Panc1 (cell line): ENCODE results near the gene ZFYVE28. TPM values are rescaled to one million over a fixed set of nuclear protein-coding genes. Genes with fewer than 3 reads are reported as not detected.

Experiments used
- ATAC-seq: fragments of 200-7000 bp; cut with Tn5 transposase; 2 replicates; pipeline ENCODE4 v1.9.1; 2020; ENCODE audit warnings: mild to moderate bottlenecking, moderate library complexity
- BruUV-seq: library from RNA; stranded (reverse); fragments of 400-500 nt; replicated peaks from 2 replicates; lab custom pipeline; 2021; lab: Mats Ljungman, UMichigan
- CTCF ChIA-PET: fragments of 300-600 bp; sonication (Branson Sonifier 250); formaldehyde crosslinking; loops from one replicate; lab custom pipeline; 2022; ENCODE audit warnings: antibody characterized with exemption; lab: Charles Lee
- POLR2A ChIA-PET: fragments of 300-600 bp; sonication (Branson Sonifier 250); formaldehyde crosslinking; loops from one replicate; lab custom pipeline; 2022; ENCODE audit warnings: antibody characterized with exemption; lab: Charles Lee
- DNase-seq: peaks from one replicate; pipeline ENCODE4 v3.0.0-alpha.2; 2010; ENCODE audit warnings: low read depth, low spot score
- H3K27ac ChIP-seq: 2 replicates; pipeline ENCODE4 v1.5.1; 2011; ENCODE audit warnings: mild to moderate bottlenecking, low read length, inconsistent platforms
- H3K27me3 ChIP-seq: fragments of 200-500 bp; sonication (Bioruptor generic); 2 replicates; pipeline ENCODE4 v1.6.0; 2014; ENCODE audit warnings: low read length, inconsistent platforms; ENCODE audit not compliant: control insufficient read depth, insufficient read depth
- H3K36me3 ChIP-seq: fragments of 200-500 bp; sonication (Bioruptor generic); 2 replicates; pipeline ENCODE4 v1.5.1; 2014; ENCODE audit warnings: inconsistent platforms, mild to moderate bottlenecking, low read length, moderate library complexity; ENCODE audit not compliant: control insufficient read depth, insufficient read depth
- H3K4me1 ChIP-seq: 2 replicates; pipeline ENCODE4 v1.5.1; 2011; ENCODE audit warnings: inconsistent platforms, mild to moderate bottlenecking, low read length, moderate library complexity; ENCODE audit not compliant: control insufficient read depth, insufficient read depth
- H3K4me3 ChIP-seq, 2 experiments: 2 replicates each; pipeline ENCODE4 v1.5.1; 2011 to 2012; ENCODE audit warnings: low read depth in 2 of 2, low read length in 2 of 2, mild to moderate bottlenecking in 2 of 2, inconsistent platforms in 1 of 2, moderate library complexity in 1 of 2
- H3K9me3 ChIP-seq: fragments of 200-500 bp; sonication (Bioruptor generic); 2 replicates; pipeline ENCODE4 v1.5.1; 2014; ENCODE audit warnings: low read depth, mild to moderate bottlenecking, inconsistent platforms, low read length, moderate library complexity; ENCODE audit not compliant: control insufficient read depth, insufficient read depth
- CTCF ChIP-seq: fragments of 450-650 bp; IDR thresholded peaks from 2 replicates; pipeline ENCODE4 v1.5.1; 2017; ENCODE audit warnings: mild to moderate bottlenecking
- POLR2AphosphoS5 ChIP-seq: IDR thresholded peaks from 2 replicates; pipeline ENCODE4 v1.6.1; 2012; ENCODE audit warnings: mild to moderate bottlenecking, low read depth, low read length, moderate library complexity
- REST ChIP-seq, 2 experiments: IDR thresholded peaks; 2 replicates each; pipeline ENCODE4 v1.6.1; 2011 to 2012; ENCODE audit warnings: low read depth in 2 of 2, control low read depth in 1 of 2, low read length in 1 of 2, mild to moderate bottlenecking in 1 of 2, moderate library complexity in 1 of 2; ENCODE audit not compliant: insufficient read depth in 1 of 2
- SIN3A ChIP-seq: IDR thresholded peaks from 2 replicates; pipeline ENCODE4 v1.6.1; 2012; ENCODE audit warnings: low read depth, mild to moderate bottlenecking, low read length, moderate library complexity, borderline replicate concordance; ENCODE audit not compliant: insufficient read depth
- TCF7L2 ChIP-seq: IDR thresholded peaks from 2 replicates; pipeline ENCODE4 v1.6.1; 2011; ENCODE audit warnings: mild to moderate bottlenecking, low read depth, low read length, inconsistent platforms
- in situ Hi-C: cut with HindIII; loops from 2 replicates; pipeline ENCODE4 v1.10.0; 2016; ENCODE audit warnings: low sequenced_read_pairs, low pct_unique_long_range_greater_than_20kb
- intact Hi-C: fragments of 100-400 bp; cut with micrococcal nuclease; formaldehyde crosslinking; loops from one replicate; pipeline ENCODE4 v1.10.0; 2022; ENCODE audit not compliant: unreplicated experiment
- total RNA-seq: library from RNA; stranded (reverse); gene quantifications from one replicate; pipeline ENCODE4 v1.2.1, GENCODE V29; 2021; ENCODE audit not compliant: unreplicated experiment

Gene ZFYVE28
- total RNA-seq, 1 experiment from 2014 or later = 11.9 TPM

GRCh38 chr4:2285613-2286381, 132.6 kb downstream of the ZFYVE28 start:
- intact Hi-C loops (no loop called here), in situ Hi-C loops (no loop called here)
- no TSS peak for BruUV-seq
- ChIA-PET POLR2A (no interaction called here), CTCF (no interaction called here)
- ATAC-seq (no peak), DNase-seq (no peak)
- no peaks in the 10 kb centered on the region for H3K9me3 ChIP-seq
- no peaks in the 10 kb centered on the region for H3K27me3 ChIP-seq
- H3K4me3 ChIP-seq = no peak overlapping the region
- no peak for TF ChIP-seq POLR2AphosphoS5
- no peak for TF ChIP-seq CTCF
- TF ChIP-seq SIN3A = no peak
- TF ChIP-seq TCF7L2 = no peak
- TF ChIP-seq REST (IDR thresholded peaks at IDR 0.05; ENCODE audit: insufficient read depth in 1 of 2, low read depth in 2 of 2, low read length in 1 of 2) = no peak
- H3K4me1 ChIP-seq = no peaks in the 10 kb centered on the region
- H3K27ac ChIP-seq = no peak overlapping the region
- H3K36me3 ChIP-seq = no peaks in the 10 kb centered on the region

GRCh38 chr4:2284934-2285612, 133.4 kb downstream of the ZFYVE28 start:
- H3K4me3 ChIP-seq = no peak overlapping the region
- ATAC-seq (peak; percentile 23; the same call in 1 of the 2 replicates), DNase-seq (no peak)
- no peaks in the 10 kb centered on the region for H3K9me3 ChIP-seq
- no peaks in the 10 kb centered on the region for H3K27me3 ChIP-seq
- H3K4me1 ChIP-seq = no peaks in the 10 kb centered on the region
- no peaks in the 10 kb centered on the region for H3K36me3 ChIP-seq
- TF ChIP-seq SIN3A = no peak
- TF ChIP-seq REST (IDR thresholded peaks at IDR 0.05; ENCODE audit: insufficient read depth in 1 of 2, low read depth in 2 of 2, low read length in 1 of 2) = no peak
- no peak for TF ChIP-seq CTCF
- no peak for TF ChIP-seq POLR2AphosphoS5
- no peak for TF ChIP-seq TCF7L2
- ChIA-PET POLR2A (no interaction called here), CTCF (no interaction called here)
- no peak overlapping the region for H3K27ac ChIP-seq
- BruUV-seq = no TSS peak
- intact Hi-C loops (no loop called here), in situ Hi-C loops (no loop called here)
